Smooth muscle cell (in vitro differentiated cells): ENCODE results near the gene TREML4. TPM values are rescaled to one million over a fixed set of nuclear protein-coding genes. Genes with fewer than 3 reads are reported as not detected.
A peak's percentile ranks its signal among the peaks of the same experiment; 100 is the strongest.

Source experiments
- DNase-seq: peaks from one replicate; lab custom pipeline; 2025; ENCODE audit not compliant: unreplicated experiment; lab: John Stamatoyannopoulos, UW
- H2AFZ ChIP-seq: fragments of 200-600 bp; sonication (generic); 2 replicates; pipeline ENCODE4 v1.6.0; 2016; ENCODE audit warnings: antibody characterized with exemption, low read depth, mild to moderate bottlenecking
- H3F3A ChIP-seq: fragments of 200-600 bp; sonication (generic); 2 replicates; pipeline ENCODE4 v1.6.0; 2017; ENCODE audit warnings: antibody characterized with exemption, low read depth
- H3K27ac ChIP-seq: fragments of 200-600 bp; sonication (generic); 2 replicates; pipeline ENCODE4 v1.5.1; 2016; ENCODE audit warnings: low read depth, mild to moderate bottlenecking
- H3K27me3 ChIP-seq: fragments of 200-600 bp; sonication (generic); 2 replicates; pipeline ENCODE4 v1.6.1; 2016; ENCODE audit warnings: low read depth, mild to moderate bottlenecking
- H3K36me3 ChIP-seq: fragments of 200-600 bp; sonication (generic); 2 replicates; pipeline ENCODE4 v1.5.1; 2016; ENCODE audit warnings: low read depth
- H3K4me1 ChIP-seq: fragments of 200-600 bp; sonication (generic); 2 replicates; pipeline ENCODE4 v1.5.1; 2016; ENCODE audit warnings: low read depth
- H3K4me2 ChIP-seq: fragments of 200-600 bp; sonication (generic); 2 replicates; pipeline ENCODE4 v1.6.0; 2016; ENCODE audit warnings: mild to moderate bottlenecking
- H3K4me3 ChIP-seq: fragments of 200-600 bp; sonication (generic); 2 replicates; pipeline ENCODE4 v1.5.1; 2016; ENCODE audit warnings: mild to moderate bottlenecking
- H3K79me2 ChIP-seq: fragments of 200-600 bp; sonication (generic); 2 replicates; pipeline ENCODE4 v1.6.0; 2016; ENCODE audit warnings: low read depth, mild to moderate bottlenecking
- H3K9ac ChIP-seq: fragments of 200-600 bp; sonication (generic); 2 replicates; pipeline ENCODE4 v1.6.0; 2016; ENCODE audit warnings: low read depth
- H3K9me3 ChIP-seq: fragments of 200-600 bp; sonication (generic); replicated peaks from 2 replicates; pipeline ENCODE4 v1.5.1; 2016; ENCODE audit warnings: low read depth
- H4K20me1 ChIP-seq: fragments of 200-600 bp; sonication (generic); 2 replicates; pipeline ENCODE4 v1.6.0; 2016; ENCODE audit warnings: low read depth
- WGBS: methylation state at CpG from one replicate; pipeline ENCODE4 v1.1.7; 2016; ENCODE audit warnings: low lambda C conversion rate; 5-methylcytosine and 5-hydroxymethylcytosine counted together
- polyA plus RNA-seq: library from polyadenylated mRNA; unstranded; fragments of >200 nt; fragmentation: Nextera tagmentation; extraction: Ambion mirVana; gene quantifications from 2 replicates; pipeline ENCODE4 v1.2.1, GENCODE V29; 2016
- total RNA-seq: library from RNA; depleted of rRNA; stranded (reverse); fragments of >200 nt; gene quantifications from 2 replicates; pipeline ENCODE4 v1.2.3, GENCODE V29; 2014
- TF ChIP-seq, protein P1 (sequence below): fragments of 200-600 bp; sonication (generic); IDR thresholded peaks from 2 replicates; pipeline ENCODE4 v1.5.1; 2017; ENCODE audit warnings: borderline replicate concordance, mild to moderate bottlenecking, antibody characterized with exemption; ENCODE audit not compliant: insufficient read depth, poor library complexity, severe bottlenecking

Gene TREML4
- total and polyA plus RNA-seq, 2 experiments from 2014 or later = not detected

DNA sequence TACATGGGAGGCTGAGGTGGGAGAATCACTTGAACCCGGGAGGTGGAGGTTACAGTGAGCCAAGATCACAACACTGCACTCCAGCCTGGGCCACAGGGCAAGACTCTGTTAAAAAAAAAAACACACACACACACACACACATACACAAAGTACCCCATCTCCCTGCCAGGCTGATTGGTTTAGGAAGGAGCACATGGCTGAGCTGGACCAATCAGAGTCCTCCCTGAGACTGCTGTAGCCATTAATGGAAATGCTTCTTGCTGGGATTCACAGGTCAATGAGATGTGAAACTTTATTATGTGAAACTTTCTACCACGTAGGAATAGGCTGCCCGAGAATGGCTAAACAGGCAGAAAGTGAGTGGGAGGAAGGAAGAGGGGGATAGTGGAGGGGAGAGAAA is 55.5 kb downstream of the TREML4 start:
- Histone ChIP-seq H3K27me3 (no peaks in the 10 kb centered on the region), H3K4me3 (no peak overlapping the region), H3K27ac (no peak overlapping the region), H3K36me3 (no peaks in the 10 kb centered on the region), H3K4me1 (no peaks in the 10 kb centered on the region), H3K4me2 (no peak overlapping the region), H3F3A (no peaks in the 10 kb centered on the region), H3K9me3 (no peaks in the 10 kb centered on the region), H3K9ac (no peak overlapping the region), H3K79me2 (no peaks in the 10 kb centered on the region), H2AFZ (no peak overlapping the region), H4K20me1 (no peaks in the 10 kb centered on the region)
- WGBS = 61% methylated on average over 3 of the region's 3 CpGs
- no peak for DNase-seq
- TF ChIP-seq, protein P1, sequence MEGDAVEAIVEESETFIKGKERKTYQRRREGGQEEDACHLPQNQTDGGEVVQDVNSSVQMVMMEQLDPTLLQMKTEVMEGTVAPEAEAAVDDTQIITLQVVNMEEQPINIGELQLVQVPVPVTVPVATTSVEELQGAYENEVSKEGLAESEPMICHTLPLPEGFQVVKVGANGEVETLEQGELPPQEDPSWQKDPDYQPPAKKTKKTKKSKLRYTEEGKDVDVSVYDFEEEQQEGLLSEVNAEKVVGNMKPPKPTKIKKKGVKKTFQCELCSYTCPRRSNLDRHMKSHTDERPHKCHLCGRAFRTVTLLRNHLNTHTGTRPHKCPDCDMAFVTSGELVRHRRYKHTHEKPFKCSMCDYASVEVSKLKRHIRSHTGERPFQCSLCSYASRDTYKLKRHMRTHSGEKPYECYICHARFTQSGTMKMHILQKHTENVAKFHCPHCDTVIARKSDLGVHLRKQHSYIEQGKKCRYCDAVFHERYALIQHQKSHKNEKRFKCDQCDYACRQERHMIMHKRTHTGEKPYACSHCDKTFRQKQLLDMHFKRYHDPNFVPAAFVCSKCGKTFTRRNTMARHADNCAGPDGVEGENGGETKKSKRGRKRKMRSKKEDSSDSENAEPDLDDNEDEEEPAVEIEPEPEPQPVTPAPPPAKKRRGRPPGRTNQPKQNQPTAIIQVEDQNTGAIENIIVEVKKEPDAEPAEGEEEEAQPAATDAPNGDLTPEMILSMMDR = no peak

DNA sequence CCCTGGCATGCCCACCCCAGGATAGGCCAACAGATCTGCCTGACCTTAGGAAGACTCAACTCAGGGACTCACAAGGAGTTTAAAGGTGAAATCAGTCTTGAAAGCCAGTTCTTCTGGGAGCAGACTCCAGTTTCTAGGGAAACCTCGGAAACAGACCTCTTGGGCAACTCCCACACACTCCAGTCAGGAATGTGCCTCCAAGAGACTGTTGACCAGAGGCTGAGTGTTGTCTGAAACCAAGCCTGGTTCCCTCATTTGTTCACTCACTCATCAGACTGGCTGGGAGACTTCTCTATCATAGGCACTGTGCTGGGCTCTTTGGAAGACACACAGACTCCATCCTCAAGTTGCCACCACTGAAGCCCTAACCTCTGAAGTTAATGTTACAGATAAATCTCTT is 56.6 kb downstream of the TREML4 start:
- Histone ChIP-seq H3K4me2 (no peak overlapping the region), H4K20me1 (no peaks in the 10 kb centered on the region), H3K9ac (peak overlapping the region; percentile 38), H3K9me3 (no peaks in the 10 kb centered on the region), H3K4me3 (no peak overlapping the region), H2AFZ (no peak overlapping the region), H3K4me1 (no peaks in the 10 kb centered on the region), H3F3A (no peaks in the 10 kb centered on the region), H3K36me3 (no peaks in the 10 kb centered on the region), H3K27me3 (no peaks in the 10 kb centered on the region), H3K79me2 (no peaks in the 10 kb centered on the region), H3K27ac (peak overlapping the region; percentile 71)
- no peak for DNase-seq
- 19% methylated on average over 1 of the region's 1 CpG for WGBS
- TF ChIP-seq, protein P1 = no peak

DNA sequence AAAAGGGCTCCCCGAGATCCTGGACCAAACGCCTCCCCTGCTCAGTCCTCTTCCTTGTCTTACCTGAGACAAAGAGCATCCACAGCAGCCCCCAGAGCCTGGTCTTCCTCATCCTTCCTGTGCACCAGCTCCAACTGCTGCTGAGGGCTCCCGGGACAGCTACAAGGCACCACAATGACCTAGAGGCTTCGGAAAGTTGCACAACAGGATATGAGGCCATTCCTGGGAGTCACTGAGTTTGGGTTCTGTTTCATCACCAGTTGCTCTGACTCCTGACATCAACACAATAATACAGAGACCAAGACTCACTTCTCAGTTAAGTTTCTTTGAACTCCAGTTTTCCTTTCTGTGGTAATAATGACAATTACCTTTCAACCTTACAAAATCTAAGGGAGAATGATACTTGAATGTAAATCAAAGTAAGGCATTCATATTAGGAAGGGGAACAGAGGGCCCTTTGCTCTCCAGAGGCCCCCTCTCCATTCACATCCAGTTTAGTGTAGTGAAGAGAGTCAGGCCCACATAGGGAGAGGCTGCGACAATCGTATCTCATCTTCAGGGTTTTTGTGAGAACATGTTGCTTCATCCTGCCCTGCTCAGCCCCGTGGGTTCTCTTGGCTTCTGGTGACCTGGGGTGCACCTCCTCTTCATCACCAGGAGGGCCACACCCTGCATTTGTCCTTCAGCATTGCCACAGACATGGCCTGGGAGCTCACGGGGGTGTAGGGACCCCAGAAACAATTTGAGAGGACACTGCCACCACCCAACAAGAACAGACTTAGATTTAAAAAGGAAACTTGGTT is 58.6 kb downstream of the TREML4 start, which contains the start of gene TREM1:
Gene TREM1 (minus strand): TSS at position 139 of the 803 bp plus-strand sequence. CDS start 27 bp downstream, at position 112.
- H3F3A ChIP-seq = no peaks in the 10 kb centered on the region
- H3K4me3 ChIP-seq = no peak within 1 kb of the TSS
- WGBS = 70% methylated on average over 8 of the region's 8 CpGs
- H3K4me1 ChIP-seq = no peaks in the 10 kb centered on the region
- peak within 1 kb of the TSS; percentile 1 for H2AFZ ChIP-seq
- H4K20me1 ChIP-seq = no peaks in the 10 kb centered on the region
- peak within 1 kb of the TSS; percentile 61 for H3K4me2 ChIP-seq
- H3K9ac ChIP-seq = peak within 1 kb of the TSS; percentile 80
- DNase-seq = no peak
- H3K9me3 ChIP-seq = no peaks in the 10 kb centered on the region
- H3K27ac ChIP-seq = peak within 1 kb of the TSS; percentile 84
- TF ChIP-seq, protein P1 = no peak
- no peaks in the 10 kb centered on the region for H3K79me2 ChIP-seq
- no peaks in the 10 kb centered on the region for H3K27me3 ChIP-seq
- H3K36me3 ChIP-seq = no peaks in the 10 kb centered on the region
